ENCODE measurements around the gene TAB3.

TAB3 gene

GRCh38 chrX:30885136-30885535, 3.9 kb downstream of the TAB3 start:
- no peak overlapping the region for H3K4me3 ChIP-seq (ENCODE audit: low read depth, low read length)
- no peak for TF ChIP-seq MAX (IDR thresholded peaks at IDR 0.05; ENCODE audit: low read depth, low read length)
- no peak for TF ChIP-seq POLR2A (IDR thresholded peaks at IDR 0.05; ENCODE audit: extremely low read depth, insufficient read length)
- no peak for TF ChIP-seq CTCF (IDR thresholded peaks at IDR 0.05; ENCODE audit: low read depth, low read length)
- no peak for TF ChIP-seq MYC (IDR thresholded peaks at IDR 0.05; ENCODE audit: low read depth, low read length)
- no peak for DNase-seq (ENCODE audit: low read depth)

DNA sequence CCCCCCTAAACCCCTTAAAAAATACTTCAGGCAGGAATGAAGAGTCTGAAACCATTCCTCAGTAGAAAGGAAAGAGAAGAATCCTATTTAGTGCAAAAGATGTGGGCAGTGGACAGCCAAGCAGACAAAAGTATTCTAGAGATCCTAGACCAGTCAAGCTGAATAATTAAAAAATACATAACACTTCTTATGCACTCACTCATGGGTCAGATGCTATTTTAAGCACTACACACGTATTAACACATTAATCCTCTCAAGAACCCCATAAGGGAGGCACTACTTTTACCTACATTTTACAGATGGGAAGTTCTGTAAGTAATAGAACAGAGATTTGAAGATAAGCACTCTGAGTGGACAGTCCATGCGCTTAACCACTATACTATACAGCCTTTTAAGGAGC, 5.9 kb downstream of the TAB3 start:
- no peak for TF ChIP-seq POLR2A (IDR thresholded peaks at IDR 0.05; ENCODE audit: extremely low read depth, insufficient read length)
- TF ChIP-seq CTCF (IDR thresholded peaks at IDR 0.05; ENCODE audit: low read depth, low read length) = no peak
- TF ChIP-seq MYC (IDR thresholded peaks at IDR 0.05; ENCODE audit: low read depth, low read length) = no peak
- TF ChIP-seq MAX (IDR thresholded peaks at IDR 0.05; ENCODE audit: low read depth, low read length) = no peak
- H3K4me3 ChIP-seq (ENCODE audit: low read depth, low read length) = no peak overlapping the region
- DNase-seq (ENCODE audit: low read depth) = no peak

DNA sequence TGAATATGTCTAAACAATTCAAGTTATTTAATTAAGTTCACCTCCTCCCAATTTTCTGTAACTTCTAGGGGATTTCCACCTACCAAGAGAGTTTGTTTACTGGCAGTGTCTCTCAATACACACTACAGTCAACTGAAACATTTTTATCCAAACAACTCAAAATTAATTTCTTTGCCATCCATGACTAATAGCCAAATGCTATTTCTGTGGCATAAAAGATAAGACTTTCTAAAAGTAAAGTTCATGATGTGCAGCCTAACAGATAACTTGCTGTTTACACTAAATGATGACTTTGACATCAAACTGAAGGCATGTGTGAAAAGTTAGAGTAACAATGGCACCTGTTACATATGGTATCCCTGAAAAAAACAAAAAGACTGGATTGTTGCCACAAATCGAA, 7.3 kb downstream of the TAB3 start:
- H3K4me3 ChIP-seq (ENCODE audit: low read depth, low read length) = no peak overlapping the region
- TF ChIP-seq POLR2A (IDR thresholded peaks at IDR 0.05; ENCODE audit: extremely low read depth, insufficient read length) = no peak
- TF ChIP-seq CTCF (IDR thresholded peaks at IDR 0.05; ENCODE audit: low read depth, low read length) = no peak
- TF ChIP-seq MAX (IDR thresholded peaks at IDR 0.05; ENCODE audit: low read depth, low read length) = no peak
- TF ChIP-seq MYC (IDR thresholded peaks at IDR 0.05; ENCODE audit: low read depth, low read length) = no peak
- no peak for DNase-seq (ENCODE audit: low read depth)

DNA sequence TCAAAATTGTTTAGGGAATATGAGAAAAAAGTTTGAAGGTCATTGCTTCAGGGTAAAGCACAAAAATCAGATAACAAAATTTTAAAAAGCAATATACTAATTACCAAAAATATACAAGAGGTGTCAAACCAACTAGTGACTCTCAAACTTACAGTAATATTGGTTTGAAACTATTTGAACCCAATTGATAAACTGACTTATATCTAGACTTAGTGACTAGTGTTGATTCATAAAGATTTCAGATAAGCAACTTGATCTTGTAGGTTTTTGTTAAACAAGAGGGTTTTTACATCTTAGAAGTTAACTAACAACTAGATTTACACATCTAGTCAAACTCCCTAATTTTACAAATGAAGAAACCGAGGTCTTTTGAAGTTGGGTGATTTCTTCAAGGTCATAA, 7.7 kb downstream of the TAB3 start:
- no peak for DNase-seq (ENCODE audit: low read depth)
- TF ChIP-seq POLR2A (IDR thresholded peaks at IDR 0.05; ENCODE audit: extremely low read depth, insufficient read length) (no peak), MYC (IDR thresholded peaks at IDR 0.05; ENCODE audit: low read depth, low read length) (no peak)
- no peak overlapping the region for H3K4me3 ChIP-seq (ENCODE audit: low read depth, low read length)

GRCh38 chrX:30880058-30880457, 9.0 kb downstream of the TAB3 start:
- no peak overlapping the region for H3K4me3 ChIP-seq (ENCODE audit: low read depth, low read length)
- TF ChIP-seq MYC (IDR thresholded peaks at IDR 0.05; ENCODE audit: low read depth, low read length) = no peak
- no peak for DNase-seq (ENCODE audit: low read depth)

DNA sequence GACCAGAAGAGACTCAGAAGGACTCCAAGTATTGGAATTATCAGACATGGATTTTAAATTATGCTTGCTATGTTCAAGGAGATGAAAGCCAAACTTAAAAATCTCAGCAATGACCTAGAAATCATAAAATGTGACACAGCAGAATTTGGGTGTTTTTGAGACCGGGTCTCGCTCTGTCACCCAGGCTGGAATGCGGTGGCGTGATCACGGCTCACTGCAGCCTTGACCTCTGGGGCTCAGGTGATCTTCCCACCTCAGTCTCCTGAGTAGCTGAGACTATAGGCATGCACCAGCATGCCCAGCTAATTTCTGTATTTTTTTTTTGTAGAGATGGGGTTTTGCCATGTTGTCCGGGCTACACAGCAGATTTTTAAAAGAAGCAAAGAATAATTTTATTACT, 12.7 kb downstream of the TAB3 start:
- no peak overlapping the region for H3K4me3 ChIP-seq (ENCODE audit: low read depth, low read length)
- TF ChIP-seq MAX (IDR thresholded peaks at IDR 0.05; ENCODE audit: low read depth, low read length) (no peak), CTCF (IDR thresholded peaks at IDR 0.05; ENCODE audit: low read depth, low read length) (no peak), MYC (IDR thresholded peaks at IDR 0.05; ENCODE audit: low read depth, low read length) (no peak), POLR2A (IDR thresholded peaks at IDR 0.05; ENCODE audit: extremely low read depth, insufficient read length) (no peak)
- DNase-seq (ENCODE audit: low read depth) = no peak

DNA sequence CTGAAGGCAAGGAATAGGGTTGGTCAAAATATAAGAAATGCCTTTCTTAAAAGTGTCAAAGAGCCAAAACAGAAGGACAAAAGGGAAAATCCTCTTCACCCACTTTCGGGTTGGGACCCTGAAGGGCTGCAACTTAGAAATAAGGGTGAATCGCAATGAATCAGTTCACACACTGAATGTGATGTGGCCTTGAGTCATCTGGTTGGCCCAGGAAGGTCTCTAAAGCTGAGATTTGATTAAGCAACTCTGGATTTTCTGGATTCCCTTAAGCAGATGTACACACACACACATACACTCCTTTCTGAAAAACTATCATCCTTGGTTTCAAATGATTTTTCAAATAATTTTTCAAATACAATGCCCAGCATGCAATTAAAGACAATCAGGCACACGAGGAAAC, 13.1 kb downstream of the TAB3 start:
- H3K4me3 ChIP-seq (ENCODE audit: low read depth, low read length) = no peak overlapping the region
- TF ChIP-seq CTCF (IDR thresholded peaks at IDR 0.05; ENCODE audit: low read depth, low read length) (no peak), MAX (IDR thresholded peaks at IDR 0.05; ENCODE audit: low read depth, low read length) (no peak), POLR2A (IDR thresholded peaks at IDR 0.05; ENCODE audit: extremely low read depth, insufficient read length) (no peak), MYC (IDR thresholded peaks at IDR 0.05; ENCODE audit: low read depth, low read length) (no peak)
- DNase-seq (ENCODE audit: low read depth) = no peak
